PFSK-1 (cell line): ENCODE data around the gene PPP1R13L.

Source experiments
- FOXP2 ChIP-seq: optimal IDR thresholded peaks from 2 replicates; pipeline ENCODE3; 2011; ENCODE audit warnings: borderline replicate concordance, control low read depth, inconsistent platforms; ENCODE audit not compliant: insufficient read depth; ENCODE audit errors: extremely low read length, extremely low read depth
- POLR2AphosphoS5 ChIP-seq: IDR thresholded peaks from 2 replicates; pipeline ENCODE4 v1.6.1; 2012; ENCODE audit warnings: low read depth, mild to moderate bottlenecking, control low read depth, low read length, moderate library complexity
- SIN3A ChIP-seq: IDR thresholded peaks from 2 replicates; pipeline ENCODE4 v1.6.1; 2012; ENCODE audit warnings: mild to moderate bottlenecking, low read length, moderate library complexity, borderline replicate concordance; ENCODE audit not compliant: insufficient read depth
- TAF1 ChIP-seq: IDR thresholded peaks from 2 replicates; pipeline ENCODE4 v1.6.1; 2012; ENCODE audit warnings: low read length, control low read depth, borderline replicate concordance; ENCODE audit not compliant: insufficient read depth
- TF ChIP-seq, protein P1 (sequence below), 2 experiments: IDR thresholded peaks; 2 replicates each; pipeline versions ENCODE4 v1.6.1 to v1.8.0; 2011 to 2012; ENCODE audit warnings: low read depth in 2 of 2, low read length in 2 of 2, control low read depth in 1 of 2, inconsistent platforms in 1 of 2, mild to moderate bottlenecking in 1 of 2, moderate library complexity in 1 of 2; ENCODE audit not compliant: insufficient read depth in 1 of 2

DNA sequence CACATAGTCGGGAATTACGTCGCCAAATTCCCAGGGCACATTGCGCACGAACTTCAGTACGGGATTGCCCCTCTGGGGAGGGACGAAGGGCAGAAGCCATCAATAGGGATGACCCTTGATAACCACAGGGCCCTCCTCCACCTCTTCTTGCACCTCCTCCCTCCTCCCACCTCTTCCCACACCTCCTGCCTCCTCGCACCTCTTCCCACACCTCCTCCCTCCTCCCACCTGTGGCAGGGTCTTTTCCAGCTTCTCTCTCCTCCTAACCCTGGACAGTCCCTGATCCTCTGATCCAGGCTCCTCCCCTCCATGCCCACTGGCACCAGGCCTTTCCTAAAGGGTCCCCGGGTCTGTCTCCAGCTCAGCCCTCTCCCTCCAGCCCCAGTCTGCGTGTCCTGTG lies 15.5 kb upstream of the PPP1R13L start:
- TF ChIP-seq TAF1 = no peak
- no peak for TF ChIP-seq POLR2AphosphoS5
- TF ChIP-seq, protein P1, sequence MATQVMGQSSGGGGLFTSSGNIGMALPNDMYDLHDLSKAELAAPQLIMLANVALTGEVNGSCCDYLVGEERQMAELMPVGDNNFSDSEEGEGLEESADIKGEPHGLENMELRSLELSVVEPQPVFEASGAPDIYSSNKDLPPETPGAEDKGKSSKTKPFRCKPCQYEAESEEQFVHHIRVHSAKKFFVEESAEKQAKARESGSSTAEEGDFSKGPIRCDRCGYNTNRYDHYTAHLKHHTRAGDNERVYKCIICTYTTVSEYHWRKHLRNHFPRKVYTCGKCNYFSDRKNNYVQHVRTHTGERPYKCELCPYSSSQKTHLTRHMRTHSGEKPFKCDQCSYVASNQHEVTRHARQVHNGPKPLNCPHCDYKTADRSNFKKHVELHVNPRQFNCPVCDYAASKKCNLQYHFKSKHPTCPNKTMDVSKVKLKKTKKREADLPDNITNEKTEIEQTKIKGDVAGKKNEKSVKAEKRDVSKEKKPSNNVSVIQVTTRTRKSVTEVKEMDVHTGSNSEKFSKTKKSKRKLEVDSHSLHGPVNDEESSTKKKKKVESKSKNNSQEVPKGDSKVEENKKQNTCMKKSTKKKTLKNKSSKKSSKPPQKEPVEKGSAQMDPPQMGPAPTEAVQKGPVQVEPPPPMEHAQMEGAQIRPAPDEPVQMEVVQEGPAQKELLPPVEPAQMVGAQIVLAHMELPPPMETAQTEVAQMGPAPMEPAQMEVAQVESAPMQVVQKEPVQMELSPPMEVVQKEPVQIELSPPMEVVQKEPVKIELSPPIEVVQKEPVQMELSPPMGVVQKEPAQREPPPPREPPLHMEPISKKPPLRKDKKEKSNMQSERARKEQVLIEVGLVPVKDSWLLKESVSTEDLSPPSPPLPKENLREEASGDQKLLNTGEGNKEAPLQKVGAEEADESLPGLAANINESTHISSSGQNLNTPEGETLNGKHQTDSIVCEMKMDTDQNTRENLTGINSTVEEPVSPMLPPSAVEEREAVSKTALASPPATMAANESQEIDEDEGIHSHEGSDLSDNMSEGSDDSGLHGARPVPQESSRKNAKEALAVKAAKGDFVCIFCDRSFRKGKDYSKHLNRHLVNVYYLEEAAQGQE (IDR thresholded peaks at IDR 0.05; ENCODE audit: insufficient read depth in 1 of 2, low read depth in 2 of 2, low read length in 2 of 2) = no peak
- no peak for TF ChIP-seq SIN3A
- TF ChIP-seq FOXP2 = no peak
